ENCODE data around the gene TMEM143. TPM values are rescaled to one million over a fixed set of nuclear protein-coding genes. Genes with fewer than 3 reads are reported as not detected.

Gene TMEM143
- total and polyA plus RNA-seq, 10 of the 15 experiments (the other 5 are each of a cell fraction or from before 2014, with no cell fraction given), result 1.5 to 19.5 (median 10.1) TPM

DNA sequence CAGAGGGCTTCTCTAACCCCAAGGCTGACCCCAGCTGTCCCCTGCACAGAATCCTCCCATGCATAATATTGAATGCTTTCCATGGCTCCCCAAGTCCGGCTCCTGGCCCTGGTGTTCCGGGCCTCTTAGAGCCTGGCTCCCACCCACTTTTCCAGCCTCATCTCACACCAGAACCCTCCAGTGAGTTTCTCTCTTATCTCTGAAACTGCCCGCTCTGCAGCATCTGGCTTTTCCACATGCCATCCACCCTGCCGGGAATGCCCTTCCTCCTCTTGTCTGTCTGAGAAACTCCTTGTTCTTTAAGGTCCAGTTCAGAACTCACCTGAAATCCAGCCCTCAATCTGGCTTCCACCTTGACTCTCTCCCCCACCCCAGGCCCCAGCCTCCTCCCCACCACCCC lies 7.2 kb upstream of the TMEM143 start:
- H3K36me3 ChIP-seq (ENCODE audit: control insufficient read depth in 2 of 2, insufficient read depth in 2 of 2, low read length in 1 of 2), result no peaks in the 10 kb centered on the region
- no peak for TF ChIP-seq TCF3 (IDR thresholded peaks at IDR 0.05; ENCODE audit: borderline replicate concordance, insufficient read depth, low read depth, low read length)
- TF ChIP-seq CBFB (IDR thresholded peaks at IDR 0.05; ENCODE audit: low read depth), result no peak
- no peak for TF ChIP-seq BMI1 (IDR thresholded peaks at IDR 0.05; ENCODE audit: borderline replicate concordance)
- FAIRE-seq (no peak), ATAC-seq (no peak), DNase-seq (ENCODE audit: low read depth, low spot score) (no peak)
- 89% methylated on average over 4 of the region's 4 CpGs for WGBS (ENCODE audit: insufficient coverage, insufficient replicate concordance, low lambda C conversion rate, missing lambda C conversion rate)
- POLR2A ChIA-PET, result no interaction called here
- no peaks in the 10 kb centered on the region for H3K27me3 ChIP-seq (replicated peaks in 1 of 2; ENCODE audit: control insufficient read depth in 2 of 2, insufficient read depth in 2 of 2, low read length in 1 of 2)
- no TSS peak for BruUV-seq (replicated peaks)
- H4K20me1 ChIP-seq (ENCODE audit: control insufficient read depth, insufficient read depth), result no peaks in the 10 kb centered on the region
- H3K9ac ChIP-seq (ENCODE audit: control insufficient read depth, insufficient read depth, low read length), result no peak overlapping the region
- no peak overlapping the region for H2AFZ ChIP-seq (ENCODE audit: control insufficient read depth, low read depth, low read length)
- H3K27ac ChIP-seq (ENCODE audit: control insufficient read depth, insufficient read depth), result no peak overlapping the region
- in situ Hi-C loops (cut with MboI) (no loop called here), intact Hi-C loops (cut with micrococcal nuclease; ENCODE audit: unreplicated experiment) (no loop called here)
- H3K4me3 ChIP-seq, result no peak overlapping the region
- H3K4me2 ChIP-seq (ENCODE audit: control insufficient read depth, insufficient read depth), result no peak overlapping the region
- H3K79me2 ChIP-seq (ENCODE audit: control insufficient read depth, insufficient read depth, low read length), result no peaks in the 10 kb centered on the region
- SMC1A ChIA-PET (ENCODE audit: uncharacterized antibody, unreplicated experiment), result no interaction called here
- no peaks in the 10 kb centered on the region for H3K4me1 ChIP-seq (ENCODE audit: control insufficient read depth, insufficient read depth, low read length)
- no peaks in the 10 kb centered on the region for H3K9me3 ChIP-seq (replicated peaks; ENCODE audit: control insufficient read depth, insufficient read depth, low read length)
- CTCF ChIA-PET, result no interaction called here
- RAD21 ChIA-PET (ENCODE audit: unreplicated experiment), result no interaction called here

DNA sequence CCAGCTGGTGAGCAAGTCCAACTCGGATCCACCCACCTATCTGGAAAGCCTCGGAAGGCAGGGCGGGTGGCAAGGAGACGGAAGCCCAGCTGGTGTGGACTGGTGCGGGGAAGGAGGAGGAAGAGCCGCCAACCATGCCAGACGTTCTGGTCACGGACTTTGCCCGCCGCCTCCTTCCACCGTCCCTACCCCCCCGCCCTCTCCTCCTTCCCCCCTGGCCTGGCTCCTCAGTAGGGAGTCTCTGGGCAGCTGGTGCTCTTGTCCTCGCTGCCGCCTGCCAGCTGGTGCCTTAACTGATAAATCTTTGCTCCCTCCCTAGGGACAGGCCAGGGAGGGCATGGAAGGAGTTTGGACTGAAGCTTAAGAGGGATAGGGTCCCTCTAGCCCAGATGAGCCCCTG lies 5.2 kb upstream of the TMEM143 start:
- ATAC-seq, result no peak
- Histone ChIP-seq H3K27me3 (replicated peaks in 1 of 2; ENCODE audit: control insufficient read depth in 2 of 2, insufficient read depth in 2 of 2, low read length in 1 of 2) (no peaks in the 10 kb centered on the region), H3K4me2 (ENCODE audit: control insufficient read depth, insufficient read depth) (no peak overlapping the region), H3K4me3 (no peak overlapping the region), H3K9ac (ENCODE audit: control insufficient read depth, insufficient read depth, low read length) (no peak overlapping the region), H3K4me1 (ENCODE audit: control insufficient read depth, insufficient read depth, low read length) (peaks cover 6% of the 10 kb centered on the region; the same call in 1 of the 2 replicates), H3K79me2 (ENCODE audit: control insufficient read depth, insufficient read depth, low read length) (no peaks in the 10 kb centered on the region), H4K20me1 (ENCODE audit: control insufficient read depth, insufficient read depth) (no peaks in the 10 kb centered on the region), H2AFZ (ENCODE audit: control insufficient read depth, low read depth, low read length) (no peak overlapping the region), H3K27ac (ENCODE audit: control insufficient read depth, insufficient read depth) (no peak overlapping the region), H3K36me3 (ENCODE audit: control insufficient read depth in 2 of 2, insufficient read depth in 2 of 2, low read length in 1 of 2) (no peaks in the 10 kb centered on the region), H3K9me3 (replicated peaks; ENCODE audit: control insufficient read depth, insufficient read depth, low read length) (no peaks in the 10 kb centered on the region)
- BruUV-seq (replicated peaks), result no TSS peak
- ChIA-PET POLR2A (interaction anchor here (0.6 to 1.1 kb wide), 2 partner anchors 22 to 43 kb away, joined by 3 read pairs; partner anchors contain the start of gene KDELR1), RAD21 (ENCODE audit: unreplicated experiment) (no interaction called here), SMC1A (ENCODE audit: uncharacterized antibody, unreplicated experiment) (no interaction called here), CTCF (no interaction called here)
- WGBS (ENCODE audit: insufficient coverage, insufficient replicate concordance, low lambda C conversion rate, missing lambda C conversion rate), result 62% methylated on average over 4 of the region's 14 CpGs
- intact Hi-C loops (cut with micrococcal nuclease; ENCODE audit: unreplicated experiment) (no loop called here), in situ Hi-C loops (cut with MboI) (no loop called here)
- DNase-seq (ENCODE audit: low read depth, low spot score), result no peak
- no peak for FAIRE-seq
- no peak for TF ChIP-seq BACH1 (IDR thresholded peaks at IDR 0.05; ENCODE audit: borderline replicate concordance)
- TF ChIP-seq, protein P1, sequence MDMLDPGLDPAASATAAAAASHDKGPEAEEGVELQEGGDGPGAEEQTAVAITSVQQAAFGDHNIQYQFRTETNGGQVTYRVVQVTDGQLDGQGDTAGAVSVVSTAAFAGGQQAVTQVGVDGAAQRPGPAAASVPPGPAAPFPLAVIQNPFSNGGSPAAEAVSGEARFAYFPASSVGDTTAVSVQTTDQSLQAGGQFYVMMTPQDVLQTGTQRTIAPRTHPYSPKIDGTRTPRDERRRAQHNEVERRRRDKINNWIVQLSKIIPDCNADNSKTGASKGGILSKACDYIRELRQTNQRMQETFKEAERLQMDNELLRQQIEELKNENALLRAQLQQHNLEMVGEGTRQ (IDR thresholded peaks at IDR 0.05; ENCODE audit: borderline replicate concordance, low read depth, low read length), result no peak
- TF ChIP-seq, protein P2, sequence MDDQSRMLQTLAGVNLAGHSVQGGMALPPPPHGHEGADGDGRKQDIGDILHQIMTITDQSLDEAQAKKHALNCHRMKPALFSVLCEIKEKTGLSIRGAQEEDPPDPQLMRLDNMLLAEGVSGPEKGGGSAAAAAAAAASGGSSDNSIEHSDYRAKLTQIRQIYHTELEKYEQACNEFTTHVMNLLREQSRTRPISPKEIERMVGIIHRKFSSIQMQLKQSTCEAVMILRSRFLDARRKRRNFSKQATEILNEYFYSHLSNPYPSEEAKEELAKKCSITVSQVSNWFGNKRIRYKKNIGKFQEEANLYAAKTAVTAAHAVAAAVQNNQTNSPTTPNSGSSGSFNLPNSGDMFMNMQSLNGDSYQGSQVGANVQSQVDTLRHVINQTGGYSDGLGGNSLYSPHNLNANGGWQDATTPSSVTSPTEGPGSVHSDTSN (IDR thresholded peaks at IDR 0.05; ENCODE audit: insufficient replicate concordance, low read depth, low read length), result no peak
- no peak for TF ChIP-seq SMAD1 (IDR thresholded peaks at IDR 0.05; ENCODE audit: low read depth, partially characterized antibody)
- no peak for TF ChIP-seq JUND (IDR thresholded peaks at IDR 0.05; ENCODE audit: low read depth, low read length)
- TF ChIP-seq SMC3 (IDR thresholded peaks at IDR 0.05; ENCODE audit: borderline replicate concordance, low read length), result no peak
- no peak for TF ChIP-seq GATAD2B (conservative IDR thresholded peaks at IDR 0.05; ENCODE audit: low read depth)
- TF ChIP-seq, protein P3, sequence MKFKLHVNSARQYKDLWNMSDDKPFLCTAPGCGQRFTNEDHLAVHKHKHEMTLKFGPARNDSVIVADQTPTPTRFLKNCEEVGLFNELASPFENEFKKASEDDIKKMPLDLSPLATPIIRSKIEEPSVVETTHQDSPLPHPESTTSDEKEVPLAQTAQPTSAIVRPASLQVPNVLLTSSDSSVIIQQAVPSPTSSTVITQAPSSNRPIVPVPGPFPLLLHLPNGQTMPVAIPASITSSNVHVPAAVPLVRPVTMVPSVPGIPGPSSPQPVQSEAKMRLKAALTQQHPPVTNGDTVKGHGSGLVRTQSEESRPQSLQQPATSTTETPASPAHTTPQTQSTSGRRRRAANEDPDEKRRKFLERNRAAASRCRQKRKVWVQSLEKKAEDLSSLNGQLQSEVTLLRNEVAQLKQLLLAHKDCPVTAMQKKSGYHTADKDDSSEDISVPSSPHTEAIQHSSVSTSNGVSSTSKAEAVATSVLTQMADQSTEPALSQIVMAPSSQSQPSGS (IDR thresholded peaks at IDR 0.05; ENCODE audit: low read length), result no peak
- no peak for TF ChIP-seq TCF7 (IDR thresholded peaks at IDR 0.05; ENCODE audit: borderline replicate concordance)

Data from GM12878 (cell line).